GM12872 (cell line): Measurements from ENCODE around the gene ZNF831.

Source experiments
- TF ChIP-seq, protein P1 (sequence below): IDR thresholded peaks from 3 replicates; pipeline ENCODE4 v1.5.1; 2011; ENCODE audit warnings: low read depth, mild to moderate bottlenecking, low read length, moderate library complexity; ENCODE audit not compliant: insufficient read depth

The ZNF831 gene

DNA sequence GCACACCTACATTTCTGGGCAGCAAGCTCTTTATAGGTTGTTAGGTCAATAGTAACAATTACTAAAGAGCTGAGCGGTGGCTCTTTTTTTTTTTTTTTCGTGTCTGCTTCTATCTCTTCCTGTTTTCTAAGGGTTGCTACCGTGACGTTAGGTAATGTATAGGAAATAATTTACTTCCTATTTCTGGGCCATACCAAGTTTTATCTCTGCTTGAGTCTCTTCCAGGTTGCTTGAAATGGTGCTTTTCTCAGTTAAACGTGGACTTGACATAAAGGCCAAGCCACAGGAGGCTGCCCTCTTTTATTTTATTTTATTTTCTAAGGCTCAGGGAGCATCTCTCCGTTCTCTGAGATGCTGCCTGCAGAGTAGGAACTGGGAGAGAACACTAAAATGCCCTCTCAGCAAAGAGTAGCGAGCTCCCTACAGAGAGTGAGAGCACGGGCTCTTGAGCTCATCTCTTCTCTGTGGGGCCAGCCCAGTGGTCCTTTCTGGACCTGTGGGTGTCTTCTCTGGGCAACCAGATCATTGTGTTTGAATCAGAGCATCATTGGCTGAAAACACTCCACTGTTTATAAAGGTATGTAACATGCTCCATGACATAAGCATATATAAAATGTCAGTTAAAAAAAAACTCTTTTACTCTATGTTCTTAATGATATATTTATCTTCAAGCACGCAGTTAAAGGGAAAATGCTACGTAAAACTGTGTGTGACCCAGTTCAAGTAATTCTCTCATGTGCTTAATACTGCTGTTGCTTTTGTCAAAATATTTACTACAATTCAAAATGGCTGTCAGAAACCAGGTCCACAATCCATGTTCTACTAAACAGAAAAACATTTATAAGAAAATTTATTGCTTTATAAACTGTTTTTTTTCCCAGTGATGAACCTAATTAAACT, at the start of gene ZNF831:
Gene ZNF831 (plus strand): TSS at position 191 of the 900 bp plus-strand sequence. CDS start 27,199 bp downstream, outside the sequence.
- TF ChIP-seq, protein P1, sequence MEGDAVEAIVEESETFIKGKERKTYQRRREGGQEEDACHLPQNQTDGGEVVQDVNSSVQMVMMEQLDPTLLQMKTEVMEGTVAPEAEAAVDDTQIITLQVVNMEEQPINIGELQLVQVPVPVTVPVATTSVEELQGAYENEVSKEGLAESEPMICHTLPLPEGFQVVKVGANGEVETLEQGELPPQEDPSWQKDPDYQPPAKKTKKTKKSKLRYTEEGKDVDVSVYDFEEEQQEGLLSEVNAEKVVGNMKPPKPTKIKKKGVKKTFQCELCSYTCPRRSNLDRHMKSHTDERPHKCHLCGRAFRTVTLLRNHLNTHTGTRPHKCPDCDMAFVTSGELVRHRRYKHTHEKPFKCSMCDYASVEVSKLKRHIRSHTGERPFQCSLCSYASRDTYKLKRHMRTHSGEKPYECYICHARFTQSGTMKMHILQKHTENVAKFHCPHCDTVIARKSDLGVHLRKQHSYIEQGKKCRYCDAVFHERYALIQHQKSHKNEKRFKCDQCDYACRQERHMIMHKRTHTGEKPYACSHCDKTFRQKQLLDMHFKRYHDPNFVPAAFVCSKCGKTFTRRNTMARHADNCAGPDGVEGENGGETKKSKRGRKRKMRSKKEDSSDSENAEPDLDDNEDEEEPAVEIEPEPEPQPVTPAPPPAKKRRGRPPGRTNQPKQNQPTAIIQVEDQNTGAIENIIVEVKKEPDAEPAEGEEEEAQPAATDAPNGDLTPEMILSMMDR, result no peak

- TF ChIP-seq, protein P1, result no peak
These were observed 46.1 kb upstream of the ZNF831 start for GRCh38 chr20:59117526-59117925.

DNA sequence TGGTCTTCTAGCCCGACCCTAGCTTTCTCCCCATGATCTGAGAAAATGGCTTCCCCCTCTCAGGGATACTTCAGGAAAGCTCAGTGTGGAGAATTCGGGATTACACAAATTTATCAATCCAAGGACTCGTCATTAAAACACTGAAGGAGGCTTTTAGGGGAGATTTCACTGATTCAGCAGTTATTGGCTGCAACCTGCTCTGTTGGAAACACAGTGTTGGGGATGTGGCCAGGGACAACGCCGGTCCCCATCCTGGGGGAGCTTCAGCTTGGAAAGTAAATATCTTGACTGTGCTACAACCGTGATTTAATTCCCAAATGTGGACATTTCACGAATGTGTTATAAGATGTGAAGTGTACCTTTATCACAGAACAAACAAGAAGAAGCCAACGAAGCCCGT, 44.8 kb upstream of the ZNF831 start:
- TF ChIP-seq, protein P1, result no peak

DNA sequence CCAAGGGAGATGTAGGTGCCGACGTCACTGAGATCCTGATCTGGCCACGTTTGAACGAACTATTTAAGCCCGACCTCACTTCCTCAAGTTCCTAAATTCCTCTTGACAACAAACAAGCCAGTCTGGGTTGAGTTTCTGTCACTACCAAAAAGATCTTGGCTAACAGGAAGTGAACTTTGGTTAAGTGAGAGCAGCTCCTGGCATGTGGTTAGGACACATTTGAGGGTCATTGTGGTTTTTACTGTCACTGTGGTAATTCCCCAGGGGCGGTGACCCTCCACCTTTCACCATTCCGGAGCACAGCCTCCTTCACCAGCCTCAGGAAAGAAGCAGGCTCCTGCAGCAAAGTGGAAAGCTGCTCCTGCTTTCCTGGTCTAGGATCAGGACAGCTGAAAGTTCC, 43.1 kb upstream of the ZNF831 start:
- TF ChIP-seq, protein P1, result no peak

- TF ChIP-seq, protein P1, result no peak
These were observed 42.7 kb upstream of the ZNF831 start for GRCh38 chr20:59120919-59121318.

DNA sequence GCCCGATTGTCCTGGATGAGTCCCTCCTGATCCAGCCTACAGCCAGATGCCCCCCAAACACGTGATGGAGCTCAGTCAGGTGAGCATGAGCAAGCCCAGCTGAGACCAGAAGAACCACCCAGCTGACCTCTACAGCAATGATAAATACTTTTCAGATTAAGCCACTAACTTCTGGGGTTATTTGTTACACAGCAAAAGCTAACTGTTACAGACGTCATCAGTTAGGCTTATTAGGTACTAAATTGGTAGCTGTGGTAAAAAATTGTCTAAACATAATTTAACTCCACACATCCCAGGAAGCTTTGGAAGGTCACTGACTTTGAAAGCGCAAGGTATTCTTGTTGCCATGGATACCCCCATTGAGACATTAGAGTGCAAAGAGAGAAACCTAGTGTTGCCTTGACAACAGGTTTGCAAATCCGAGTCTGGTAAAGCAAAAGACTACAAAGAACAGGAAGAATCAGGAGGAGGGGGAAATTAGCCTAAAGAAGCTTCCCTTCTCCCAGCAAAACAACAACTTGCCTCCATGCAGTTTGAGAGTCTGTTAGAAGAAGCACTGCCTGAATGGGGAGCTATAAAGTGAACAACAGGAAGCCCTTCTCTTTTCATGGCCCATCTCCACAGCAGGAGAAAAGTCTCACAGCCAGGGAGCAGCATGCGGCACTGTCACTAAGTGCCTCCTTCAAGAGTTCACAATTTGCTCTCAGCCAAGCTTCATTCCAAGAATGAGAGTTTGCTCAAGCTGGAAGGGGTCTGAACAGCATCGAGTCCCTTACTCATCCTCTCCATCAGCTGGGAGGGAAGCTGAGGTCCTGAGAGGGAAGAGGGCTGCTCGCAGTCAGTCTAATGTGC, 41.7 kb upstream of the ZNF831 start:
- TF ChIP-seq, protein P1, result no peak

GRCh38 chr20:59122566-59122919, 41.1 kb upstream of the ZNF831 start:
- TF ChIP-seq, protein P1, result no peak
